HG03159 (cell line): ENCODE results near the gene AURKAIP1.

Experiments
- ATAC-seq: cut with Tn5 transposase; IDR thresholded peaks from one replicate; pipeline ENCODE4 v1.9.1; 2021; ENCODE audit warnings: mild to moderate bottlenecking, moderate library complexity; ENCODE audit not compliant: unreplicated experiment

Gene AURKAIP1

GRCh38 chr1:1348420-1349255 is 26.4 kb downstream of the AURKAIP1 start:
- ATAC-seq, result peak; percentile 33

DNA sequence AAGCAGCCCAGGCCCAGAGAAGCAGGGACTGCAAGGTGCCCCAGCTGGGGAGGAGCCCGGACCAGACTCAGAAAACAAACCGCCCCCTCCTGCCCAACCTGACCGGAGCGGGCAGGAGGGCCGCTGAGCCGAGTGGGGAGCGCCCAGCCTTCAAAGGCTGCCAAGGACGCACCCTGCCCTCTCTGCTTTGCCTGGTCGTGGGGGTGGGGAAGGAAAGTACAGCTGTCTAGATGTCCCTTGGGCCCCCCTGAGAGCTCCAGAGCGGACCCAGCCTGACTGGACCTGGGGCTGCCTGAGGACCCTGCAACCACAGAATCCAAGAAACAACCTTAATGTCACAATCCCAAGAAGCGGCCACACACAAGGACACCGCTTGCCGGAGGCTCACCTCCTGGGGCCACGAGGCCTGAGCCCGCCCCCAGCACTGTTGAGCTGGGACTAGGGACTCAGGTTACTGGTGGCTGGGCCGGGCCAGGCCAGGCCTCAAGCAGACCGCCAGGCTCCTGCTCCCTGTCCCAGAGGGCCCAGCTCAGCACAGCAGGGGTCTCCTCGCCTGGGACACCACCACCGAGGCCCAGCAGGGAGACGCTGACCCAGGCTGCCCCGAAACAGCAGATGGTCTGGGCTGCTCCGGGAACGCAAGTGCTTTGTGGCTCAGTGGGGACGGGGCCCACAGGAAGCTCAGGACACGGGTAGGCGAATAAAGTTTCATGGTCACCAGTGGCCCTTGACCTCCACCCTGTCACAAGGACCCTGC is 27.2 kb downstream of the AURKAIP1 start:
- ATAC-seq, result no peak

GRCh38 chr1:1347026-1347595 is 27.9 kb downstream of the AURKAIP1 start:
- ATAC-seq, result no peak

- no peak for ATAC-seq
Measured at GRCh38 chr1:1346501-1346890, 28.5 kb downstream of the AURKAIP1 start.

DNA sequence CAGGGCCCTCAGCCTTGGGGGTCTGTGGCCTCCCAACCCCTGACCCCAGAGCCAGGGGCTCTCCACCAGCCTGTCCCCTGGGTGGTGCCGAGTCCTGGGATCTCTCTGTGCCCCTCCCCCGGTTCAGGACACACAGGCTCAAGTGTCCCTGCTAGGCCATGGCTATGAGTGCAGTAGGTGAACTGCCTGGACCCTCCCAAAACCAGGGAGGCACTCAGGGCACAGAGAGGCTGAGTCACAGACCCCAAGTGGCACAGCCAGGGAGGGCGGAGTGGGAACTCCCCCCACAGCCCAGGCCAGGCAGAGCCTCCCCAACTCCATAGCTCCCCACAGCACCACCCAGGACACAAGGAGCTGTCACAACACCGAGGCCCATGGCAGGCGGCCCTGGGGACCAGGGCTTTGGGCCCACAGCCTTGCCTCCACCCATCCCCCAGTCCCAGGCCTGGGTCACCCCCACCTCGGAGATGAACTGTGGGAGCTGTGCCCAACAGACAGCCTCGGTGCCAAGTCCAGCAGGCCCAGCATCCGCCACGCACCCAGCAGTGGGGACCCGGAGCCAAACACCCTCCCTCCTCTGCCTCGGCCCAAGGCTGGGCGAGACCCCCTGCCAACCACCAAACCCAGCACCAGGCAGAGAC is 29.0 kb downstream of the AURKAIP1 start:
- ATAC-seq, result no peak

- ATAC-seq, result no peak
Measured at GRCh38 chr1:1345384-1345783, 29.6 kb downstream of the AURKAIP1 start.

DNA sequence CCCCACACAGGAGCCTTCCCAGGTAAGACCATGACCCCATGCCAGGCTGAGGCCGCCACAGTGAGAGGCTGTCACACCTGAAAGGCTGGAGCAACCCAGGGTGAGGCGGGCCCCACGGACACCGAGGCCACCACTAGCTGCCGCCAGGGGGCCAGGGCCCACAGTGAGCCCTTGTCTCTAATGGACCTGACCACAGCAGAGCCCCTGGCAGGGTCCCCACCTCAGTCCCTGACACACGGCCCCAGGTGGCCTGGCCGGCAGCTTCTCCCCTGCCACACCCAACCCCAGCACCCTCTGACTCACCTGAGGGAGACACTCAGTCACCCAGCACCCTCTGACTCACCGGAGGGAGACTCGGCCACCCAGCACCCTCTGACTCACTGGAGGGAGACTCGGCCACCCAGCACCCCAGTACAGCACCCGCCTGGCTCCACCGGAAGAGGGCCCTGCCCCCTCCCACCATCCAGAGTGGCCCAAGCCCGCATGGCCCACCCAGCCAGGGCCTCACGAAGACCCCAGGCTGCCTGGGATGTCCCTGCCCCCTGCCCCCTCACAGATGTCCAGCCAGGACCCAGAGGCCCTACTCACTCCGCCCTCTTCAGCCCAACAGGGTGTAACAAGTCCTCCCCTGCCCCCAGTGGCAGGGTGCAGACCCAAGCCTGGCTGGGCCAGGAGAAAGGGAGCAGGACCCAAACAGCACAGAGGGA is 30.2 kb downstream of the AURKAIP1 start:
- no peak for ATAC-seq

DNA sequence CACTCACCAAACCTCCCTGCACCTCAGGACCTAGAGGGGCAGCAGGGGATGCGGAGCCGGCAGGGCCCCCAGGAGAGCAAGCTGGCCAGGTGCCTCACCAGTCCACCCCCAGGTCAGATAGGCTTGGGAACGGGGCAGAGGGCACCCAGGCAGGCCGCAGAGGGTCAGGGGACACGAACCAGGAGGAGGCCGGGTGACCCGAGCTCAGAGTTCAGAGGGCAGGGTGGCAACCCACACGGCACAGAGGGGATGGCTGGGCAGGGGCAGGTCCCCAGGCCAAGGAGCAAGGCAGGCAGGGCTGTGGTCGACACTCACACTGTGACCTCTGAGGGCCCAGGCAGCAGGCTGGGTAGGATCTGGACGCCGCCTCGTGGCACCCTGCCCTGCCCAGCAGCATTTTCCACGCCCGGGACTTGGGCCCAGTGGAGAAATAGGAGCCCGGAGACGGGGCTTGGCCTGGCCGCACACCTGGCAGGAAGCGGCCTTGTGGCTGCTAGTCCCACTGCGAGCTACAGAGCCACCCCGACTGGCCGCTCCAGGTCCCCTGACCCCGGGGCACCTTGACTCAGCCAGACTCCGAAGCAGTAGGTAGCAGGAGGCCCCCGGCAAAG is 31.1 kb downstream of the AURKAIP1 start:
- no peak for ATAC-seq

DNA sequence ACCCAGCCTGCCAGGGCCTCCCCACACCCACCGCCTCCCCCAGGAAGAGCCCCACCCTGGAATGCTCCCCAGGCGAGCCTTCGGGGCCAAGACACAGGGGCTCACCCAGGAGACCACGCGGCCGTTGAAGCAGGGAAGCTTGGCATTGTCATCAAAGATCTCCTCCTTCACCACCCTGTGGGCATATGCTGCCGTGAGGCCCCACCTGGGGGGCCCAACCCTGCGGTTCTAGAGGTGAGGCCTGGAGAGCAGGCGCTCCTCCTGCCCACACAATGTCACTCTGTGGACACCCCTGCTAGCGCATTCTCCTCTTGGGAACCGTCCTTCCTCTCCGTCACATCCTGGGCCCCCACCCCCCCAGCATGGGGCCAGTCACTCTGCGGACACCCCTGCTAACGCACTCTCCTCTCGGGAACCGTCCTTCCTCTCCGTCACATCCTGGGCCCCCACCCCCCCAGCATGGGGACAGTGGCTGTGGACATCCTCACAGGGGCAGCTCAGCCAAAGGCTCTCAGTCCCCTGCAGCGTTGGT is 32.4 kb downstream of the AURKAIP1 start:
- no peak for ATAC-seq

DNA sequence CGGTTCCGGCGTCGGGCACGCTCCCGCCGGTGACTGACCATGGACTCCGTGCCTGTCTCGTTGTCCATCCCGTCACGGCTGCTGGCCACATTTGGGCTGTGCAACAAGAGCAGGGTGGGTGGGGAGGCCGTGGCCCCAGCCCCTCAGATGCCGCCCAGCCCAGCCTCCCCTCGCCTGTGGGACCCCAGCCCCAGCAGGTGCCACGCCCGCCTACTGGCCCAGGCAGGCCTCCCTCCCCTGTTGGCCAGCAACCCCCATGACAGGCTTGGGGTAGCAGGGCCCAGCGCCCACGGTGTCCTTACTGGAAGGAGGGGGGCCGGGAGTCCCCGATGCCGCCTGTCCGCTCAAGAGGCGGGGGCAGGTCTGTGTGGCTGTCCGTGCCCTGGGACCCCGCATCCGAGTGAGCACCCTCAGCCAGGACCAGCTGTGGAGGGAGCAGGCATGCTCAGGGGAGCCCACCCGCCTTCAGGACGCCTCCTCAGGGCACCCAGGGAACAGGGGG is 32.9 kb downstream of the AURKAIP1 start:
- no peak for ATAC-seq

- no peak for ATAC-seq
Measured at GRCh38 chr1:1341549-1342021, 33.4 kb downstream of the AURKAIP1 start.

DNA sequence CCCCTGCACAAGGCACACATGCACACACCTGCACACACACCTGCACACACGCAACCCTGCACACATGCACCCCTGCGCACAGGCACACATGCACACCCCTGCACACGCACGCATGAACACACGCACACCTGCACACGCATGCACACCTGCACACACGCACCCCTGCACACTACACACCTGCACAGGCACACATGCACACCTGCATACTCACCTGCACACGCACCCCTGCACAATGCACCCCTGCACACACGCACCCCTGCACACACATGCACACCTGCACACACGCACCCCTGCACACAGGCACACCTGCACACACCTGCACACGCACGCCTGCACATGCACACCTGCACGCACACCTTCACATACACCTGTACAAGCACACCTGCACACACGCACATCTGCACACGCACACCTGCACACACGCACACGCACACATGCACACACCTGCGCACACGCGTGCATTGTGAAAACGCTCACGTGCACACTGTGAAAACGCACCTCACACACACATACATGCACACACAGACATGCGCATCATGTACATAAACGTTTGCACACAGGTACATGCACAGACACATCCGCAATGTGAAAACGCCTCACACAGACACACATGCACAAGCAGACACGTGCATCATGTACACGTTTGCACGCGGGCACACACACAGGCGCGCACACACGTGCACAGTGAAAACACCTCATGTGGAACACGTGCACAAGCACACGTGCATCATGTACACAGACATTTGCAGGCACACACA is 34.0 kb downstream of the AURKAIP1 start:
- no peak for ATAC-seq

DNA sequence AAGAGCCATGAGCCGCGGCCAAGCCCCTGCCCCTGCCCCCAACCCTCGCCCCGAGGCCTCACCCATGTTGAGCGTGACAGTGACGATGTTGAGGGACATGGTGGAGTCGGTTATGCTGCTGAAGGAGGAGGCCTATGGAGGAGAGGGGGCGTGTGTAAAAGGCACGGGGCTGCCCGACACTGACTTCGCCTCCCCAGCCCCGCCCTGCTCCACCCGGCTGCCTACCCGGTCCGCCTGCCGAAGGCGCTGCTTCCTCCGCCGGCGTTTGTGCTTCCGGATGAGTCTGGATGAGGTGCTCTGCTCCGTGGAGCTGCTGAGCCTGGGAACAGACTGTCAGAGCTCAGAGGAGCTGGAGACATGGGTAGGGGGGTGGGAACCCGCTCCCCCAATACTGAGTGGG is 34.8 kb downstream of the AURKAIP1 start:
- no peak for ATAC-seq

GRCh38 chr1:1338278-1338677 is 36.7 kb downstream of the AURKAIP1 start:
- no peak for ATAC-seq

DNA sequence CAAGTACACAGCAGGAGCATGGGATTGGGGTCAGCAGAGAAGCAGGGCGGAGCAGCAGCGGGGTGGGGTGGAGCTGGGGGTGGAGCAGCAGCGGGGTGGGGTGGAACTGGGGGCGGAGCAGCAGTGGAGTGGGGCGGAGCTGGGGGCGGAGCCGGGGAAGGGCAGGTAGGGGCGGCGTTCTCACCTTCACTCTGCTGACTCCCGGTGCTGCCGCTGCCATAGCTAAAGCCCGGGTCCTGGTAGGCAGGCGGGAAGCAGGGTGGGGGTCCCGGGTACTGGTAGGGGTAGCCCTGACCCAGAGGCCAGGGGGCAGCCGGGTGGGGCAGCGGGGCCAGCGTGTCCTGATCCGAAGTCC is 37.2 kb downstream of the AURKAIP1 start:
- no peak for ATAC-seq

DNA sequence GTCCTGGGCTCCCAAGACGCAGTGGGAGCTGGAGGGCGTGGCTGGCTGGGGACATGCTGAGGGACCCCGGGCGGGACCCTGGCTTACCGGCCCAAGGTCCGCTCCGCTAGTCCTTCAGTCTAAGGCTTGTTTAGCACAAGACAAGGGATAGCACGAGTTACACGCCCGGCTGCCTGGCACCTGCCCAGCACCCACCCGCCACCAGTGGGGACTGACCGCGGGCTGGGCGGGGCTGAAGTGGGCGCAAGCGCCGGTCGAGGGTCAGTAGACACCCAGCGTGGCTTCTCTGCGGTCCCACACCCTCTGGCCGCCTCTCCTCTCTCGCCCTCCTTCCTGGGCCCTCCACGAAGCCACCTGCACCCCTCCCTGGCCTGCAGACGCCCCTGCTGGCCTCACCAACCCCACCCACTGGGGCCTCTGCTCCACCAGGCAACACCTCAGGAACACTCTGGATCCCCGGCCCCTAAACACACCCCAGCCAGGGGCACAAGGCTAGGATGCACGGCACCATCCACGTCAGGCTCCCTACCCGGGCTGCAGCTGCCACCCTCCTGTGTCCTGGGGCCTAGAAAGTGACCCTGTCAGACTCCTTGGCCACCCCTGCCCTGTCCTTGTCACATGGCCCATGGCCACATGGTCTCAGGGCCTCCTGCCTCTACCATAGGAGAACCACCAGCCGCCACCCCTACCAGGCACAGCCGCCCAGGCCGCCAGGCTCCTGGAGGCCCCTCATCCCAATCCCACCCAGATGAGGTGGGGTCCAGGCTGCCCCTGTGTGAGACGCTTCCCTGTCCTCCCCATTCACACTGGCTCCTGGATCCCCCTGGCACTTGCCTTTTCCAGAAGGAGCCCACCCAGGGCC is 37.8 kb downstream of the AURKAIP1 start:
- no peak for ATAC-seq

DNA sequence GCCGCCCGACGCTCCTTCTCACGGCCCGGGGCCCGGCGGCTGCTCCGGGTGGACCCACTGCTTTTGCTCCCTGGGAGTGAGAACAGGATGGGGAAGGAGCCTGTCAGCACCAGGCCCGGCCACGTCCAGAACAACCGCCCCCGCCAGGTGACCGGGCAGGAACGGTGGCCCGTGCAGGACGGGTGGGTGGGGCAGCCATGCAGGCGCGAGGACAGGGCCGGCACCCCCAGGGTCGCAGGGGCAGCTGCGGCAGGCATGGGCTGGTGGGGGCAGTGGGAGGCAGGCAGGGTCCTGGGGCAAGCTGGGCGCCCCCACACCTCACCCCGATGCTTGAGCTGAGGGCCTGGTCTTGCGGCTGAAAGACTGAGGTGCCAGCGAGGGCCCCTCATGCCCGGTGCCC is 38.6 kb downstream of the AURKAIP1 start:
- no peak for ATAC-seq

- ATAC-seq, result no peak
Measured at GRCh38 chr1:1335792-1336248, 39.2 kb downstream of the AURKAIP1 start.
